IMR-90 (cell line): Measurements from ENCODE around the gene GPR158. TPM values are rescaled to one million over a fixed set of nuclear protein-coding genes. Genes with fewer than 3 reads are reported as not detected.

ENCODE experiments used
- ATAC-seq: fragments of 200-7000 bp; cut with Tn5 transposase; 2 replicates; pipeline ENCODE4 v1.9.1; 2020; ENCODE audit warnings: low read depth, mild to moderate bottlenecking, moderate library complexity
- BruUV-seq: library from RNA; stranded (reverse); fragments of 400-500 nt; replicated peaks from 2 replicates; lab custom pipeline; 2021; lab: Mats Ljungman, UMichigan
- CTCF ChIA-PET: fragments of 300-600 bp; formaldehyde crosslinking; extraction: SDS; loops from one replicate; lab custom pipeline; 2021; ENCODE audit warnings: antibody characterized with exemption; lab: Yijun Ruan, JAX
- POLR2A ChIA-PET: fragments of 300-600 bp; sonication (Branson Sonifier 250); formaldehyde crosslinking; loops from one replicate; lab custom pipeline; 2022; ENCODE audit warnings: antibody characterized with exemption; ENCODE audit not compliant: unreplicated experiment; lab: Charles Lee
- DNase-seq: peaks from one replicate; pipeline ENCODE4 v3.0.0; 2013
- H2AFZ ChIP-seq: replicated peaks from 2 replicates; pipeline ENCODE3; 2013; ENCODE audit warnings: low read length, mild to moderate bottlenecking; ENCODE audit not compliant: poor library complexity
- H2AK5ac ChIP-seq: 2 replicates; pipeline ENCODE4 v1.6.1; 2013; ENCODE audit warnings: low read depth, low read length, inconsistent platforms
- H2AK9ac ChIP-seq: replicated peaks from 2 replicates; pipeline ENCODE3; 2013; ENCODE audit warnings: mild to moderate bottlenecking, low read depth, low read length, moderate library complexity; ENCODE audit not compliant: poor library complexity
- H2BK120ac ChIP-seq: 2 replicates; pipeline ENCODE4 v1.6.1; 2013; ENCODE audit warnings: low read depth, low read length, inconsistent platforms
- H2BK15ac ChIP-seq: 3 replicates; pipeline ENCODE4 v1.6.1; 2013; ENCODE audit warnings: low read depth, low read length, inconsistent platforms
- H2BK20ac ChIP-seq: 2 replicates; pipeline ENCODE4 v1.6.1; 2013; ENCODE audit warnings: low read depth, mild to moderate bottlenecking, inconsistent platforms, low read length, moderate library complexity
- H2BK5ac ChIP-seq: 2 replicates; pipeline ENCODE4 v1.6.1; 2013; ENCODE audit warnings: mild to moderate bottlenecking, low read depth, low read length, inconsistent platforms; ENCODE audit not compliant: poor library complexity, severe bottlenecking
- H3K14ac ChIP-seq: replicated peaks from 2 replicates; pipeline ENCODE4 v1.6.1; 2013; ENCODE audit warnings: low read depth, low read length, inconsistent platforms
- H3K18ac ChIP-seq: 2 replicates; pipeline ENCODE4 v1.6.1; 2013; ENCODE audit warnings: low read depth, low read length, control low read depth
- H3K23ac ChIP-seq: 2 replicates; pipeline ENCODE4 v1.6.1; 2013; ENCODE audit warnings: low read depth, low read length, inconsistent platforms
- H3K27ac ChIP-seq: 2 replicates; pipeline ENCODE4 v1.5.1; 2013; ENCODE audit warnings: mild to moderate bottlenecking, control low read depth, low read length; ENCODE audit not compliant: insufficient read depth
- H3K27me3 ChIP-seq: 2 replicates; pipeline ENCODE4 v1.6.1; 2013; ENCODE audit warnings: low read length; ENCODE audit not compliant: control insufficient read depth, insufficient read depth
- H3K36me3 ChIP-seq: 2 replicates; pipeline ENCODE4 v1.6.1; 2013; ENCODE audit warnings: low read length, mixed read lengths; ENCODE audit not compliant: control insufficient read depth, insufficient read depth
- H3K4ac ChIP-seq: 2 replicates; pipeline ENCODE4 v1.6.1; 2013; ENCODE audit warnings: low read depth, low read length, inconsistent platforms
- H3K4me1 ChIP-seq: 2 replicates; pipeline ENCODE4 v1.6.1; 2013; ENCODE audit warnings: low read length, mixed read lengths; ENCODE audit not compliant: control insufficient read depth, insufficient read depth
- H3K4me2 ChIP-seq: 2 replicates; pipeline ENCODE4 v1.6.1; 2013; ENCODE audit warnings: low read depth, mild to moderate bottlenecking, control low read depth, low read length, moderate library complexity
- H3K4me3 ChIP-seq: 2 replicates; pipeline ENCODE4 v1.5.1; 2013; ENCODE audit warnings: low read depth, mild to moderate bottlenecking, control low read depth, low read length, moderate library complexity; ENCODE audit not compliant: insufficient read depth
- H3K56ac ChIP-seq: 2 replicates; pipeline ENCODE4 v1.6.1; 2013; ENCODE audit warnings: low read length, inconsistent platforms; ENCODE audit not compliant: insufficient read depth; ENCODE audit errors: extremely low read depth
- H3K79me1 ChIP-seq, 2 experiments: 2 replicates each; pipeline ENCODE4 v1.6.1; 2013; ENCODE audit warnings: low read length in 2 of 2, inconsistent platforms in 1 of 2, low read depth in 1 of 2
- H3K9ac ChIP-seq: 2 replicates; pipeline ENCODE4 v1.6.1; 2013; ENCODE audit warnings: low read depth, low read length, control low read depth
- H3K9me1 ChIP-seq: 2 replicates; pipeline ENCODE4 v1.6.1; 2013; ENCODE audit warnings: low read length, inconsistent platforms; ENCODE audit not compliant: insufficient read depth
- H3K9me3 ChIP-seq: 2 replicates; pipeline ENCODE4 v1.6.1; 2013; ENCODE audit warnings: low read length; ENCODE audit not compliant: control insufficient read depth, insufficient read depth
- H4K20me1 ChIP-seq: 2 replicates; pipeline ENCODE4 v1.6.1; 2013; ENCODE audit warnings: low read length, inconsistent platforms; ENCODE audit not compliant: insufficient read depth
- H4K5ac ChIP-seq: 2 replicates; pipeline ENCODE4 v1.6.1; 2013; ENCODE audit warnings: mild to moderate bottlenecking, low read depth, low read length, control low read depth
- H4K8ac ChIP-seq, 2 experiments: 2 replicates each; pipeline ENCODE4 v1.6.1; 2013; ENCODE audit warnings: low read depth in 2 of 2, low read length in 2 of 2, control low read depth in 1 of 2, inconsistent platforms in 1 of 2
- H4K91ac ChIP-seq: 2 replicates; pipeline ENCODE4 v1.6.1; 2013; ENCODE audit warnings: low read depth, low read length, inconsistent platforms; ENCODE audit not compliant: insufficient read depth
- FOS ChIP-seq: fragments of 150-350 bp; IDR thresholded peaks from 2 replicates; pipeline ENCODE4 v1.6.1; 2016; ENCODE audit warnings: low read depth, low read length
- RCOR1 ChIP-seq: IDR thresholded peaks from 2 replicates; pipeline ENCODE4 v1.6.1; 2012; ENCODE audit warnings: mild to moderate bottlenecking, low read length, improper control_type of control experiment; ENCODE audit not compliant: insufficient replicate concordance
- dilution Hi-C: fragments of 300-500 bp; cut with HindIII; formaldehyde crosslinking; loops from one replicate; pipeline ENCODE4 v1.14.3; 2018; ENCODE audit warnings: low sequenced_read_pairs; ENCODE audit not compliant: unreplicated experiment
- in situ Hi-C: fragments of 300-500 bp; cut with MboI; formaldehyde crosslinking; loops from 3 replicates; pipeline ENCODE4 v1.14.3; 2019; ENCODE audit warnings: low sequenced_read_pairs, inconsistent platforms, mixed read lengths
- intact Hi-C: fragments of 100-400 bp; cut with micrococcal nuclease; formaldehyde crosslinking; loops from 2 replicates; pipeline ENCODE4 v1.10.0; 2022
- polyA plus RNA-seq, 3 experiments: library from polyadenylated mRNA; depleted of rRNA; stranded (reverse); fragments of >200 nt; gene quantifications; 2 replicates each; pipeline ENCODE4 v1.2.3, GENCODE V29; 2012; ENCODE audit warnings: low replicate concordance in 1 of 3
- total RNA-seq: library from RNA; depleted of rRNA; stranded (reverse); fragments of >200 nt; gene quantifications from 2 replicates; pipeline ENCODE4 v1.2.3, GENCODE V29; 2012

Gene GPR158
- total and polyA plus RNA-seq, 2 of the 4 experiments (the other 2 are of a cell fraction): not detected

DNA sequence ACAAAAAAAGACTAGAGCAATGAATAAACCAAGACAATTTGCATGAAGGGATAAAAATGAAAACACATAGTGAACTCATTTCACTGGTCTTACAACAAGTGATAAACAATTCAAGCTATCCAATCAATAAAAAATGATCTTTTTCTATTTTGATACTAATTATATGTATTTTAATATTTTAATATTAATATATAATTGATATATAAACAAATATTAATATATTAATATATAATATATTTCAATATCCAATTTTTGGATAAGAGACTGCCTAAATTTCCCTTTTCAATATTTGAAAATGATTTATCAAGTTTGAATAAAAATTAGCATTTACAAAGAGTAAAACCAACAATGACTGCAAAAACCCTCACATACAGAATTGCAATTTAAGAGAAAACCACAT is 317.9 kb downstream of the GPR158 start:
- Histone ChIP-seq H2AK9ac (no peak overlapping the region), H2AK5ac (no peak overlapping the region), H3K23ac (no peak overlapping the region), H3K27ac (no peak overlapping the region), H3K4me2 (no peak overlapping the region), H3K27me3 (no peaks in the 10 kb centered on the region), H3K9ac (no peak overlapping the region), H3K14ac (no peak overlapping the region), H2BK120ac (no peak overlapping the region), H4K91ac (no peak overlapping the region), H2BK15ac (no peak overlapping the region), H3K9me3 (peaks cover 3% of the 10 kb centered on the region), H3K4me1 (no peaks in the 10 kb centered on the region), H4K8ac (no peak overlapping the region), H3K4me3 (no peak overlapping the region), H4K5ac (no peak overlapping the region), H2BK5ac (no peak overlapping the region), H3K9me1 (no peaks in the 10 kb centered on the region), H3K4ac (no peak overlapping the region), H3K18ac (no peak overlapping the region), H2BK20ac (no peak overlapping the region), H3K36me3 (no peaks in the 10 kb centered on the region), H3K79me1 (no peaks in the 10 kb centered on the region), H4K20me1 (no peaks in the 10 kb centered on the region), H3K56ac (no peak overlapping the region), H2AFZ (no peak overlapping the region)
- intact Hi-C loops: no loop called here
- dilution Hi-C loops: no loop called here
- no TSS peak for BruUV-seq
- ChIA-PET CTCF (no interaction called here), POLR2A (no interaction called here)
- TF ChIP-seq RCOR1 (no peak), FOS (no peak)
- DNase-seq: no peak
- no peak for ATAC-seq
- in situ Hi-C loops: no loop called here
